HepG2 (cell line): ENCODE measurements around the gene NIT2. TPM values are rescaled to one million over a fixed set of nuclear protein-coding genes. Genes with fewer than 3 reads are reported as not detected.
A peak's percentile ranks its signal among the peaks of the same experiment; 100 is the strongest.

Experiments used
- ARID5B ChIP-seq: IDR thresholded peaks from 2 replicates; pipeline ENCODE4 v1.4.0; 2020; ENCODE audit warnings: mild to moderate bottlenecking, missing genetic modification reagents
- ASH2L ChIP-seq: fragments of 300-600, 200-600 bp; sonication (generic); IDR thresholded peaks from 2 replicates; pipeline ENCODE4 v1.7.0; 2017; ENCODE audit warnings: low read depth, mild to moderate bottlenecking, moderate library complexity, mixed read lengths, low read length; ENCODE audit not compliant: insufficient read length
- CEBPB ChIP-seq: IDR thresholded peaks from 2 replicates; pipeline ENCODE4 v1.6.1; 2011; ENCODE audit warnings: low read depth, low read length, improper control_type of control experiment, borderline replicate concordance
- FOXP1 ChIP-seq, 2 experiments: fragments of 450-650 bp in 1 of 2; IDR thresholded peaks; 2 replicates each; pipeline ENCODE4 v1.6.1; 2017 to 2018; ENCODE audit warnings: antibody characterized with exemption in 1 of 2
- GFI1 ChIP-seq: sonication (generic); formaldehyde crosslinking; IDR thresholded peaks from 2 replicates; pipeline ENCODE4 v1.5.0; 2020; ENCODE audit warnings: missing genetic modification reagents, mild to moderate bottlenecking, borderline replicate concordance
- HOXA9 ChIP-seq: sonication (generic); formaldehyde crosslinking; IDR thresholded peaks from 2 replicates; pipeline ENCODE4 v1.8.1; 2022; ENCODE audit warnings: missing genetic modification reagents, mild to moderate bottlenecking, moderate library complexity, borderline replicate concordance
- IRX3 ChIP-seq: sonication (generic); formaldehyde crosslinking; IDR thresholded peaks from 2 replicates; pipeline ENCODE4 v1.8.1; 2023; ENCODE audit warnings: mild to moderate bottlenecking, low read depth, missing genetic modification reagents, borderline replicate concordance
- MIXL1 ChIP-seq: IDR thresholded peaks from 2 replicates; pipeline ENCODE4 v1.6.1; 2016
- NR2F2 ChIP-seq: IDR thresholded peaks from 2 replicates; pipeline ENCODE4 v1.6.1; 2012; ENCODE audit warnings: low read depth, inconsistent platforms, borderline replicate concordance
- NRL ChIP-seq: sonication (generic); formaldehyde crosslinking; IDR thresholded peaks from 2 replicates; pipeline ENCODE4 v1.5.0; 2020; ENCODE audit warnings: missing genetic modification reagents, mild to moderate bottlenecking, moderate library complexity, borderline replicate concordance
- ONECUT2 ChIP-seq: sonication (generic); formaldehyde crosslinking; IDR thresholded peaks from 2 replicates; pipeline ENCODE4 v1.4.0; 2020; ENCODE audit warnings: missing genetic modification reagents
- SMAD9 ChIP-seq: sonication (generic); formaldehyde crosslinking; IDR thresholded peaks from 2 replicates; pipeline ENCODE4 v1.5.1; 2020; ENCODE audit warnings: mild to moderate bottlenecking, missing genetic modification reagents
- THRA ChIP-seq: sonication (generic); formaldehyde crosslinking; IDR thresholded peaks from 2 replicates; pipeline ENCODE4 v1.4.0; 2020; ENCODE audit warnings: missing genetic modification reagents, borderline replicate concordance
- ZNF337 ChIP-seq: sonication (generic); formaldehyde crosslinking; IDR thresholded peaks from 2 replicates; pipeline ENCODE4 v1.5.1; 2020; ENCODE audit warnings: missing genetic modification reagents, low read depth, mild to moderate bottlenecking, borderline replicate concordance
- ZNF451 ChIP-seq: sonication (generic); formaldehyde crosslinking; IDR thresholded peaks from 2 replicates; pipeline ENCODE4 v1.5.0; 2020; ENCODE audit warnings: mild to moderate bottlenecking, missing genetic modification reagents
- ZNF710 ChIP-seq: sonication (generic); formaldehyde crosslinking; IDR thresholded peaks from 2 replicates; pipeline ENCODE4 v1.5.0; 2020; ENCODE audit warnings: mild to moderate bottlenecking, missing genetic modification reagents, borderline replicate concordance
- ZXDC ChIP-seq: sonication (generic); formaldehyde crosslinking; IDR thresholded peaks from 2 replicates; pipeline ENCODE4 v1.5.0; 2020; ENCODE audit warnings: mild to moderate bottlenecking, missing genetic modification reagents
- polyA plus RNA-seq, 8 experiments: library from polyadenylated mRNA; depleted of rRNA in 3 of 8; stranded (reverse) in 7 of 8; unstranded in 1 of 8; fragments of >200 nt; fragmentation: Illumina TruSeq in 4 of 8; extraction: Trizol in 4 of 8; gene quantifications; 2 replicates each; pipeline versions ENCODE4 v1.2.1 to v1.2.3, GENCODE V29; 2011 to 2016; ENCODE audit warnings: low read depth in 4 of 8, missing spikeins in 1 of 8, mixed read lengths in 1 of 8; ENCODE audit not compliant: insufficient read depth in 1 of 8
- total RNA-seq, 5 experiments: library from RNA; depleted of rRNA; stranded (reverse); fragments of >200 nt; fragmentation: Illumina TruSeq; extraction: Trizol; gene quantifications; 2 replicates each; pipeline ENCODE4 v1.2.3, GENCODE V29; 2016; ENCODE audit warnings: low read depth in 1 of 5
- TF ChIP-seq, protein P1 (sequence below): IDR thresholded peaks from 2 replicates; pipeline ENCODE4 v1.6.1; 2018; ENCODE audit warnings: missing genetic modification reagents

The NIT2 gene
- total and polyA plus RNA-seq, 2 of the 13 experiments (the other 11 are each of a cell fraction or from before 2014, with no cell fraction given) = 43.4 to 49.1 TPM

DNA sequence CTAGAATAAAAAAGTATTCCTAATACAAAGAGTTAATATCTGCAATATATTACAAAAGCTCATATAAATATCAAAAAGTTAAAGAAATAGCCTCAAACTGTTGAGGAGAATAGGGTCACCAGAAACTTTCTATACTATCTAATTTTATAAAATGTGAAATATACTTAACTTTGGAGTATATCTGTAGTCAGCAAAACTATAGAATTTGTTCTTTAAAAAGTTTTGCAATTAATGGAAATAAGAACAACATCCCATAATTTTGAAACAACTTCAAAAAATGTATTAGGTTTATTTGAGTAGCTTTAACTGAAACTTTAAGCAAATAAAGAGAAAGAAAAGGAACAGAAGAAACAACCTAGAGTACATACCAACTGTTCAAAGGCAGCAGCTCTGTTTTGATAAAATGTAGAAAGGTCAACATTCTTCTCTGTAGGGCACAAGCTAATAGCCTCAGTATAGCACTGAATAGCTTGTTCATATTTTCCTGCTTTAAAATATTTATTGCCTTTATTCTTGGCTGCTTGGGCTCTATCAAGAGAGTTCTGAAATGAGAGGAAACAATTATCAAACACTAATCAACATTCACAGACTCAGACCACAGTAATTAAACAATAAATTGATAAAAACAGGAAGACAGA is 52.0 kb downstream of the NIT2 start (continued):
- TF ChIP-seq THRA (CRISPR knock-in tag) (no peak), HOXA9 (CRISPR knock-in tag) (no peak), ZXDC (CRISPR knock-in tag) (no peak), ZNF451 (CRISPR knock-in tag) (no peak), NR2F2 (peak; percentile 89), CEBPB (no peak), IRX3 (no peak), SMAD9 (CRISPR knock-in tag) (no peak), ASH2L (peak; percentile 52), ZNF337 (CRISPR knock-in tag) (no peak), MIXL1 (CRISPR knock-in tag) (peak; percentile 57; the same call in 1 of the 2 replicates), ONECUT2 (CRISPR knock-in tag) (no peak), GFI1 (CRISPR knock-in tag) (no peak), ARID5B (CRISPR knock-in tag) (peak; percentile 76), ZNF710 (CRISPR knock-in tag) (no peak), NRL (CRISPR knock-in tag) (no peak), FOXP1 (IDR thresholded peaks at IDR 0.05) (no peak), FOXP1 (CRISPR knock-in tag; IDR thresholded peaks at IDR 0.05) (peak; percentile 52; the same call in 1 of the 2 replicates)
- TF ChIP-seq, protein P1, sequence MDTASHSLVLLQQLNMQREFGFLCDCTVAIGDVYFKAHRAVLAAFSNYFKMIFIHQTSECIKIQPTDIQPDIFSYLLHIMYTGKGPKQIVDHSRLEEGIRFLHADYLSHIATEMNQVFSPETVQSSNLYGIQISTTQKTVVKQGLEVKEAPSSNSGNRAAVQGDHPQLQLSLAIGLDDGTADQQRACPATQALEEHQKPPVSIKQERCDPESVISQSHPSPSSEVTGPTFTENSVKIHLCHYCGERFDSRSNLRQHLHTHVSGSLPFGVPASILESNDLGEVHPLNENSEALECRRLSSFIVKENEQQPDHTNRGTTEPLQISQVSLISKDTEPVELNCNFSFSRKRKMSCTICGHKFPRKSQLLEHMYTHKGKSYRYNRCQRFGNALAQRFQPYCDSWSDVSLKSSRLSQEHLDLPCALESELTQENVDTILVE (CRISPR knock-in tag) = peak; percentile 48; the same call in 1 of the 2 replicates
